ENCODE data around the gene LRRN2.

DNA sequence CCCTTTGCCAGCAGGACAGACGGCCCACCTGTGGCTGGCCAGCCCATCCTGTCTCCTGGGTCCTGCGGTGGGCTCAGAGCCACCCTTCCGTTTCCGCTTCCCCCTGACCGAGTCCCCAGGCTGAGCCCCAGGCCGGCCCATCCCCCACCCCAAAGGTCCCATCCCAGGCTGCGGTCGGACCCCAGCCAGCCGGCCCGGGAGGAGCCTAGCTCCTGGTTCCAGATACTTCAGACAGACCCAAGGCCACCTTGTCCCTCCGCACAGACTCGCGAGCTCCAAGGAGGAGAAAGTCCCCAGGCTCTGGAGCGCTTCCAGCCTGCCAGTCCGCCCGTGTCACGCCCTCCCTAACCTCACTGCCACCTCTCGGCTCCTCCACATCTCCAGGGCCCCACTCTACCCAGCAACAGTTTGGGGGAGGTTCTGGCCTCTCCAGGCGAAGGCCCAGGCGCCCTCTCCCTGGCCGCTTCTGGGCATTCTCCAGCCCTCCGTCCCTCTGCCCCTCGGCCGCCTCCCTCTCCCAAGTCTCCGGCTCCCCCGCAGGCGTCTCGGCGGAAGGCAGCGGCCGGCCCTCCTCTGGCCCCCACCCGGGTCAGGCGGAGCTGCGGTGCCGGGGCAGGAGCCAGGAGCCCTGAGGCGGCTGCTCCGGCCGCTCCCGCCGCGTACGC, 835 bp downstream of the LRRN2 start:
- TF ChIP-seq, protein P1, sequence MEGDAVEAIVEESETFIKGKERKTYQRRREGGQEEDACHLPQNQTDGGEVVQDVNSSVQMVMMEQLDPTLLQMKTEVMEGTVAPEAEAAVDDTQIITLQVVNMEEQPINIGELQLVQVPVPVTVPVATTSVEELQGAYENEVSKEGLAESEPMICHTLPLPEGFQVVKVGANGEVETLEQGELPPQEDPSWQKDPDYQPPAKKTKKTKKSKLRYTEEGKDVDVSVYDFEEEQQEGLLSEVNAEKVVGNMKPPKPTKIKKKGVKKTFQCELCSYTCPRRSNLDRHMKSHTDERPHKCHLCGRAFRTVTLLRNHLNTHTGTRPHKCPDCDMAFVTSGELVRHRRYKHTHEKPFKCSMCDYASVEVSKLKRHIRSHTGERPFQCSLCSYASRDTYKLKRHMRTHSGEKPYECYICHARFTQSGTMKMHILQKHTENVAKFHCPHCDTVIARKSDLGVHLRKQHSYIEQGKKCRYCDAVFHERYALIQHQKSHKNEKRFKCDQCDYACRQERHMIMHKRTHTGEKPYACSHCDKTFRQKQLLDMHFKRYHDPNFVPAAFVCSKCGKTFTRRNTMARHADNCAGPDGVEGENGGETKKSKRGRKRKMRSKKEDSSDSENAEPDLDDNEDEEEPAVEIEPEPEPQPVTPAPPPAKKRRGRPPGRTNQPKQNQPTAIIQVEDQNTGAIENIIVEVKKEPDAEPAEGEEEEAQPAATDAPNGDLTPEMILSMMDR (IDR thresholded peaks at IDR 0.05) = no peak
- TF ChIP-seq POLR2A (IDR thresholded peaks at IDR 0.05) = no peak
